K562 (cell line): ENCODE measurements around the gene CGNL1. TPM values are rescaled to one million over a fixed set of nuclear protein-coding genes. Genes with fewer than 3 reads are reported as not detected.
A peak's percentile ranks its signal among the peaks of the same experiment; 100 is the strongest.

ENCODE experiments used
- BMI1 ChIP-seq: fragments of 150-350 bp; IDR thresholded peaks from 2 replicates; pipeline ENCODE4 v1.6.1; 2014; ENCODE audit warnings: low read length
- CEBPG ChIP-seq, 3 experiments: fragments of 200-800 bp in 1 of 3; sonication (Bioruptor generic) in 1 of 3; sonication (generic) in 1 of 3; formaldehyde crosslinking in 1 of 3; IDR thresholded peaks in 2 of 3; conservative IDR thresholded peaks in 1 of 3; 2 replicates each; pipeline versions ENCODE4 v1.6.1 to v1.8.0; 2016 to 2022; ENCODE audit warnings: missing compliant biosample characterization in 2 of 3, missing genetic modification characterization in 2 of 3, mild to moderate bottlenecking in 1 of 3, missing genetic modification reagents in 1 of 3
- CTCF ChIP-seq, 3 experiments: IDR thresholded peaks in 2 of 3; conservative IDR thresholded peaks in 1 of 3; 2 replicates each; pipeline ENCODE4 v1.5.1; 2011 to 2012; ENCODE audit warnings: low read length in 3 of 3, mild to moderate bottlenecking in 3 of 3, control low read depth in 2 of 3, improper control_type of control experiment in 1 of 3, inconsistent platforms in 1 of 3, low read depth in 1 of 3, mixed read lengths in 1 of 3, moderate library complexity in 1 of 3; ENCODE audit not compliant: insufficient read depth in 2 of 3
- CTCFL ChIP-seq: IDR thresholded peaks from 2 replicates; pipeline ENCODE4 v1.6.1; 2011; ENCODE audit warnings: borderline replicate concordance, low read depth, mild to moderate bottlenecking, moderate library complexity, low read length; ENCODE audit not compliant: insufficient read depth, poor library complexity, severe bottlenecking
- ILK ChIP-seq: fragments of 450-650 bp; IDR thresholded peaks from 2 replicates; pipeline ENCODE4 v1.6.1; 2016; ENCODE audit warnings: missing genetic modification characterization, low read depth, mild to moderate bottlenecking, missing compliant biosample characterization, moderate library complexity, borderline replicate concordance
- JUNB ChIP-seq: fragments of 450-650 bp; formaldehyde crosslinking; conservative IDR thresholded peaks from 2 replicates; pipeline ENCODE4 v1.4.0; 2020; ENCODE audit warnings: mild to moderate bottlenecking
- RAD21 ChIP-seq, 2 experiments: fragments of 250-450 bp in 1 of 2; fragments of 450-650 bp in 1 of 2; sonication (Bioruptor Pico) in 1 of 2; formaldehyde crosslinking in 1 of 2; IDR thresholded peaks in 1 of 2; conservative IDR thresholded peaks in 1 of 2; 2 replicates each; pipeline versions ENCODE4 v1.4.0 to v1.8.0; 2020 to 2022; ENCODE audit warnings: mild to moderate bottlenecking in 2 of 2, moderate library complexity in 1 of 2
- REST ChIP-seq, 2 experiments: fragments of 450-650 bp; formaldehyde crosslinking in 1 of 2; IDR thresholded peaks; 2 replicates each; pipeline versions ENCODE4 v1.4.0 to v1.6.1; 2014 to 2020; ENCODE audit warnings: mild to moderate bottlenecking in 2 of 2, borderline replicate concordance in 1 of 2, low read depth in 1 of 2
- ZNF57 ChIP-seq: fragments of 450-650 bp; formaldehyde crosslinking; IDR thresholded peaks from 2 replicates; pipeline ENCODE4 v1.4.0; 2020; ENCODE audit warnings: mild to moderate bottlenecking, moderate library complexity
- ZNF644 ChIP-seq: fragments of 200-800 bp; sonication (Bioruptor generic); IDR thresholded peaks from 2 replicates; pipeline ENCODE4 v1.6.1; 2016; ENCODE audit warnings: low read depth, missing genetic modification characterization, missing compliant biosample characterization
- ZNF830 ChIP-seq: fragments of 250-450 bp; sonication (Bioruptor Pico); IDR thresholded peaks from 2 replicates; pipeline ENCODE4 v1.5.0; 2021; ENCODE audit warnings: mild to moderate bottlenecking
- polyA plus RNA-seq, 8 experiments: library from polyadenylated mRNA; depleted of rRNA in 4 of 8; stranded (reverse) in 5 of 8; unstranded in 3 of 8; fragments of >200 nt; fragmentation: Nextera tagmentation in 2 of 8; fragmentation: Illumina TruSeq in 1 of 8; extraction: Ambion mirVana in 2 of 8; extraction: Trizol in 1 of 8; gene quantifications; 2 replicates each; pipeline versions ENCODE4 v1.2.1 to v1.2.3, GENCODE V29; 2011 to 2014; ENCODE audit warnings: inconsistent platforms in 1 of 8, missing spikeins in 1 of 8
- total RNA-seq, 7 experiments: library from RNA; depleted of rRNA in 6 of 7; stranded (reverse); fragments of >200 nt in 6 of 7; fragmentation: Illumina TruSeq in 2 of 7; extraction: Trizol in 2 of 7; gene quantifications; 2 replicates each; pipeline versions ENCODE4 v1.2.1 to v1.2.3, GENCODE V29; 2011 to 2021; ENCODE audit warnings: low replicate concordance in 1 of 7

Gene CGNL1
- total and polyA plus RNA-seq, 9 of the 15 experiments (the other 6 are each of a cell fraction or from before 2014, with no cell fraction given), result 0.01 to 0.07 TPM; not detected in 7

- TF ChIP-seq CTCF (IDR thresholded peaks at IDR 0.05 in 2 of 3, conservative IDR thresholded peaks at IDR 0.05 in 1 of 3; ENCODE audit: insufficient read depth in 2 of 3, low read depth in 1 of 3, low read length in 3 of 3), result peak; percentile 54 to 83 (median 77)
- 0 out of 2 replicates have a peak, but pooled peaks have one; percentile 17 for TF ChIP-seq CEBPG (CRISPR knock-in tag; IDR thresholded peaks at IDR 0.05)
- peak; percentile 25 to 59; a peak in 3 of 4 replicates for TF ChIP-seq CEBPG (tag; conservative IDR thresholded peaks at IDR 0.05 in 1 of 2, IDR thresholded peaks at IDR 0.05 in 1 of 2)
- TF ChIP-seq BMI1, result peak; percentile 70
- TF ChIP-seq ZNF57 (CRISPR knock-in tag), result no peak
- peak; percentile 45 to 61; a peak in 3 of 4 replicates for TF ChIP-seq RAD21 (CRISPR knock-in tag; conservative IDR thresholded peaks at IDR 0.05 in 1 of 2, IDR thresholded peaks at IDR 0.05 in 1 of 2)
- TF ChIP-seq ZNF830 (CRISPR knock-in tag), result no peak
- TF ChIP-seq REST (IDR thresholded peaks at IDR 0.05; ENCODE audit: borderline replicate concordance), result peak; percentile 43; the same call in 1 of the 2 replicates
- no peak for TF ChIP-seq REST (CRISPR knock-in tag; IDR thresholded peaks at IDR 0.05; ENCODE audit: low read depth)
- no peak for TF ChIP-seq ZNF644
- TF ChIP-seq JUNB (CRISPR knock-in tag), result no peak
- TF ChIP-seq CTCFL, result peak; percentile 81
- TF ChIP-seq ILK (tag), result no peak
Measured at GRCh38 chr15:57541805-57542504, 165.7 kb downstream of the CGNL1 start (continued).
